GM19467 (cell line): ENCODE measurements around the gene CLTRN.
"Not testable (repeated sequence)": the region's sequence is repeated elsewhere in the genome, so short reads cannot be mapped to it uniquely, and the experiment has no call there.

Source experiments
- ATAC-seq: cut with Tn5 transposase; IDR thresholded peaks from one replicate; pipeline ENCODE4 v1.9.1; 2021; ENCODE audit warnings: mild to moderate bottlenecking, moderate library complexity; ENCODE audit not compliant: unreplicated experiment

The CLTRN gene

GRCh38 chrX:15664487-15665444 is at the start of gene CLTRN:
CLTRN (minus strand) TSS chrX:15664805; CDS start chrX:15664775, 30 bp downstream.
- ATAC-seq = no peak

GRCh38 chrX:15704273-15704672 is 39.7 kb upstream of the CLTRN start:
- not testable (repeated sequence) for ATAC-seq

- ATAC-seq = not testable (repeated sequence)
Measured at GRCh38 chrX:15703809-15704208, 39.2 kb upstream of the CLTRN start.

GRCh38 chrX:15702488-15703371 is 38.1 kb upstream of the CLTRN start:
- ATAC-seq = no peak

- ATAC-seq = no peak
Measured at GRCh38 chrX:15696516-15696915, 31.9 kb upstream of the CLTRN start.

- ATAC-seq = no peak
Measured at GRCh38 chrX:15694941-15695451, 30.4 kb upstream of the CLTRN start.

GRCh38 chrX:15686818-15687685 is 22.4 kb upstream of the CLTRN start:
- peak; percentile 85 for ATAC-seq

- ATAC-seq = no peak
Measured at GRCh38 chrX:15683193-15683592, 18.6 kb upstream of the CLTRN start.

- no peak for ATAC-seq
Measured at GRCh38 chrX:15681433-15681832, 16.8 kb upstream of the CLTRN start.

GRCh38 chrX:15680401-15680800 is 15.8 kb upstream of the CLTRN start:
- peak; percentile 33 for ATAC-seq

GRCh38 chrX:15679246-15679645 is 14.6 kb upstream of the CLTRN start:
- no peak for ATAC-seq

GRCh38 chrX:15678339-15678738 is 13.7 kb upstream of the CLTRN start:
- ATAC-seq = no peak

GRCh38 chrX:15676886-15677285 is 12.3 kb upstream of the CLTRN start:
- ATAC-seq = no peak

- ATAC-seq = peak; percentile 67
Measured at GRCh38 chrX:15675490-15675921, 10.9 kb upstream of the CLTRN start.

GRCh38 chrX:15674841-15675489 is 10.4 kb upstream of the CLTRN start:
- ATAC-seq = peak; percentile 78

GRCh38 chrX:15674514-15674840 is 9.9 kb upstream of the CLTRN start:
- no peak for ATAC-seq

- ATAC-seq = no peak
Measured at GRCh38 chrX:15673970-15674369, 9.4 kb upstream of the CLTRN start.

GRCh38 chrX:15672881-15673280 is 8.3 kb upstream of the CLTRN start:
- ATAC-seq = no peak

- no peak for ATAC-seq
Measured at GRCh38 chrX:15663439-15663838, 1.2 kb downstream of the CLTRN start.

- not testable (repeated sequence) for ATAC-seq
Measured at GRCh38 chrX:15654804-15655203, 9.8 kb downstream of the CLTRN start.
